Right ventricle myocardium inferior (tissue), 1 donor: Measurements from ENCODE around the gene KDF1. TPM values are rescaled to one million over a fixed set of nuclear protein-coding genes. Genes with fewer than 3 reads are reported as not detected.
"Not testable (repeated sequence)": the region's sequence is repeated elsewhere in the genome, so short reads cannot be mapped to it uniquely, and the experiment has no call there.

Experiments
- ATAC-seq: fragments of 200-7000 bp; cut with Tn5 transposase; one replicate; pipeline ENCODE4 v1.9.1; 2020; ENCODE audit warnings: mild to moderate bottlenecking, moderate library complexity
- DNase-seq: peaks from one replicate; pipeline ENCODE4 v3.0.0; 2021; ENCODE audit errors: missing footprints
- intact Hi-C: fragments of 100-400 bp; cut with DNase I; formaldehyde crosslinking; loops from one replicate; pipeline ENCODE4 v1.11.0; 2022
- total RNA-seq: library from RNA; stranded (reverse); fragmentation: NEBNext Ultra II Directional; extraction: Animal tissue kit (Norgen Biotek cat#: 25700); gene quantifications from one replicate; pipeline ENCODE4 v1.2.1, GENCODE V29; 2021
- donor health status: DM: no; HTN: yes; CAD: no; lungs with severe emphysema.

The KDF1 gene
- total RNA-seq, 1 donor from 2014 or later = 0.68 TPM

DNA sequence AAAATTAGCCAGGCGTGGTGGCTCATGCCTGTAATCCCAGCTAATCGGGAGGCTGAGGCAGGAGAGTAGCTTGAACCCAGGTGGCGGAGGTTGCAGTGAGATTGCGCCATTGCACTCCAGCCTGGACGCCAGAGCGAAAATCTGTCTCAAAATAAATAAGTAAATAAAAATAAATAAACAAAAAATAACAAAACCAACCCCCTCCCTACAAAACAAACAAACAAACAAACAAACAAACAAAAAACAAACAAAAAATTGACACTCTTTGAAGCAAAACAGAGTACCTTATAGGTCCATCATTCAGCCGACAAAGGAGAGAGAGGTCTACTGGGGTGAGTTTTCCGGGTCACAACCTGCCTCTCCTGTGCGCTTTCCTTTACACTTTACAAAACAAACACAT is 5.4 kb upstream of the KDF1 start:
- ATAC-seq (no peak), DNase-seq (no peak)
- intact Hi-C loops = loop anchor here (10.0 kb wide), 1 partner anchor 129 kb away; no protein-coding TSS in a partner anchor

DNA sequence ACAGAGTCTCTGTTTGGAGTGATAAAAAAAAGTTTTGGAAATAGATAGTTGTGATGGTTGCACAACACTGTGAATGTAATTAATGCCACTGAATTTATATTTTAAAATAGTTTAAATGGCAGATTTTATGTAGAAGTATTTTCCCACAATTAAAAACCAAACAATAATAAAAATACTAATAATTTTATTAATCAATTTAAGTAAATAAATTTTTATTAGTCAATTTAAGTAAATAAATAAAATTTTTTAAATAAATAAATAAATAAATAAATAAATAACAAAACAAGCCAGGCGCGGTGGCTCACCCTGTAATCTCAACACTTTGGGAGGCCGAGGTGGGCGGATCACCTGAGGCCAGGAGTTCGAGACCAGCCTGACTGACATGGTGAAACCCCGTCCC is 4.9 kb upstream of the KDF1 start:
- no peak for DNase-seq
- ATAC-seq = no peak
- intact Hi-C loops = loop anchor here (10.0 kb wide), 1 partner anchor 130 kb away; no protein-coding TSS in a partner anchor

DNA sequence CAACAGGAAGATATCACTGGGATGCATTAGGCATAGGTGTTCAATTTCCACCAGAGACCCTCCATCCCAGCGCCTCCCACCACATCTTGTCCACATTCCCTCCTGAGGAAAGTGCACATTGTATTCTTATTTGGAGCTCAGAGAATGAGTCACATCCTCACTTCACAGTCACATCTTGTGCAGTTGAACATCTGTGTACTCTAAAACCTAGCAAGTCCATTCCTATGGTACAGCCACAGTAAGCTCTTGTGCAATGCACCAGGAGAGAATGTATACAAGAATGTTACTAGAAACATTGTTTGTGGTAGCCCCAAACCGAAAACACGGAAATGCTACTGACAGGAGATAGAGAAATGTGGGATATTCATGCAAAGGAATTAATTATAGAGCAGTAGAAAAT is 1.6 kb upstream of the KDF1 start:
- DNase-seq (no peak), ATAC-seq (no peak)
- intact Hi-C loops = loop anchor here (10.0 kb wide), 1 partner anchor 133 kb away; no protein-coding TSS in a partner anchor

DNA sequence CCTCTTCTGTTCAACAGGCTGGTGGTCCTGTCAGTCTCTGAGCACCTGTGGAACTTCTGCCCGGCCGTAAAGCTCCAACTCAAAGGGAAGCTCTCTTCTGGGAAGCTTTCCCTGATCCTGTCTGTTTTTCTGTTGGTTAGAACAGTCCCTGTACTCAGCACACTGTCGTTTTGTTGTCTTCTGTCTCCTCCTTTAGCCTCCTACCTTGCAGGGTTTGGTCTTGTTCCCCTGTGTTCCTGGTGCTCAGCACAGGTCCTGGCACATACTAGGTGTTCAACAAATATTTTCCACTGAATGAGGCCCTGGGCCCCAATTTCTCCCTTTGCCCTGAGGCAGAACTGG is 328 bp upstream of the KDF1 start:
- ATAC-seq (no peak), DNase-seq (no peak)
- intact Hi-C loops = loop anchor here (10.0 kb wide), 1 partner anchor 134 kb away; no protein-coding TSS in a partner anchor

DNA sequence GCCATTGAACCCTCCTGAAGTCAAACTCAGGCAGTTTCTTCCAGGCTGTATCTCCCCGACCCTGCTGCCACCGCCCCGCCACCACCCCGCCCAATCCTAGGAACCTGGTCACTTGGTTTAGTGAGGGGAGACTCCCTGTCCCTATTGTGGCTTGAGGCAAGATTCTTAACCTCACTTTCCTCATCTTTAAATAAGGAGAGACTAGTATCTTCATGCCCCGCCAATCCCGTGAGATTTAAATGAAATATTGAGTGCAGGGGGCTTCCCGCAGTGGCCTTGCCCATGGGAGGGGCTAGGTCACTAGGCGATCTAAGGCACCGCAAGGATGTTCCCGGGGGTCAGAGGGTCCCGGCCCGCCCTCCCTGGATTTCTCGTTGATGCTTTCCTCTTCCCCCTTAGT is 998 bp downstream of the KDF1 start:
- DNase-seq (no peak), ATAC-seq (no peak)
- intact Hi-C loops = no loop called here

DNA sequence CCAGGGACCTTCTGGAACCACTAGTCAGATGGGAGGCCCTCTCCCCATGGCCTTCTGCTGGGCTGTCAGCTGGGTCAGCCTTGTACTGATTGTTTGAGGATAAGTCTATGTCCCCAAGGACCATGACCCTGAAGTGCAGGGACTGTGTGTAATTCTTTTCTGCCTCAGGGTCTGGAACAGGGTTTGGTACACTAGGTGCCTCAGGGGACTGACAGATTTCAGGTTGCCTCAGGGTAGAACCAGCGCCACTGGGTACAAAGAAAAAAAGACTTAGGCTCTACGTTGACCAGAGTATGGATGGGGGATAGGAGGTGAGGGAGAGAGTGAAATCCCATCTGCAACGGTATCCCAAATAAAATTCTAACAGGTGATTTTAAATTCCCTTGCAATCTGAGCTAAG is 3.0 kb downstream of the KDF1 start:
- DNase-seq = no peak
- no peak for ATAC-seq
- intact Hi-C loops = no loop called here

DNA sequence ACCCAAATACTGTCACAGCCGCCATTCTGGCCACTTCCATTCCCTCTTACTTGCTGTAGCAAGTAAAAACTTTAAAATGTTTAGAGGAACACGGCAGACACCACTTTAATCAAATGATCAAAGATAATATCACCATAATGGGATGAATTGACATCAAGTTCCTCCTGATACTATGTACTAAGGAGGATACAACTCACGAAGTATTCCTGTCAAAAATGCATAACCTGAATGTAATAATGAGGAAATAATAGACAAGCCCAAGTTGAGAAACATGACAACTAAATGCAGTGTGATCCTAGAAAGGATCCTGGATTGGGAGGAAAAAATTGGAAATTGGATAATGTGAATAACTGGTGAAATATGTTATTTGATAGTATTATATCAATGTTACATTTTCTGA is 3.9 kb downstream of the KDF1 start:
- DNase-seq (no peak), ATAC-seq (no peak)
- intact Hi-C loops = no loop called here

DNA sequence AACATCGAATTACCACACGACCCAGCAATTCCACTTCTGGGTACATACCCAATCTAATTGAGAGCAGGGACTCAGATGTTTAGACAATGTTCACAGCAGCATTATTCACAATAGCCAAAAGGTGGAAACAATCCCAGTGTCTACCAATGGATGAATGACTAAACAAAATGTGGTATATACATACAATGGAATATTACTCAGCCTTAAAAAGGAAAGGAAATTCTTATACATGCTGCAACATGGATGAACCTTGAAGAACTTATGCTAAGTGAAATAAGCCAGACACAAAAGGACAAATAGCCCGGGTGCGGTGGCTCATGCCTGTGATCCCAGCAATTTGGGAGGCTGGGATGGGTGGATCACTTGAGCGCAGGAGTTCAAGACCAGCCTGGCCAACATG is 6.9 kb downstream of the KDF1 start:
- intact Hi-C loops = no loop called here
- DNase-seq (no peak), ATAC-seq (no peak)

DNA sequence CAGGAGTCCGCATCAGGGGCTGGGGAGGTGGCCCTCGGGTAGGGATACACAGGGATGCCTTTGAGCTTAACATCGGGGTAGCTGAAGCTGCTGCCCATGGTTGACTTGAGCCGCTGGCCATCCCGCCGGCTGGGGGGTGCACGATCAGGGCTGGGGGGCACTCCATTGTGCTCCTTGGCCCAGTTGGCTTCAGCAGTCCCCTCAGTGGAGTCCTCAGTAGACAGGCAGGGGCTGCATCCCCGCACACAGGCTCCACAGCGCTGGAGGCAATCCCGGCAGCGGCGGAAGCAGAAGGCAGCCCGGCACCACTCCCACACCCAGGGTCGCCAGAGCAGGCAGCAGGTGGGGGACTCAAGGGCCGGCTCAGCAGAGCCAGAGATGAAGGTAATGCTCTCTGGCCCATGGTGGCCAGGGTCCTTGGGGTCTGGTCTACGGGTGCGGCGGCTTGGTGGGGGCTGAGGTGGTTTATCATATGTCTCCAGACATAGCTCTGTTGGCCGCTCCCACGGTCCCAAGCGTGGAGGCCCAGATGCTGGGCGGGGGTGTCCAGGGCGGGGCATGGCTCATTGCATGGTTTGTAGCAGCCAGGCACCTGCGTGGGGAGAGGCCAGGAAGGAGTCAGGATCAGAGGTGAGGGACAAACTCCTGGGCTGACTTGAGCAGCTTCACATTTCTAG is 8.3 kb downstream of the KDF1 start:
- intact Hi-C loops = no loop called here
- no peak for DNase-seq
- ATAC-seq = no peak

DNA sequence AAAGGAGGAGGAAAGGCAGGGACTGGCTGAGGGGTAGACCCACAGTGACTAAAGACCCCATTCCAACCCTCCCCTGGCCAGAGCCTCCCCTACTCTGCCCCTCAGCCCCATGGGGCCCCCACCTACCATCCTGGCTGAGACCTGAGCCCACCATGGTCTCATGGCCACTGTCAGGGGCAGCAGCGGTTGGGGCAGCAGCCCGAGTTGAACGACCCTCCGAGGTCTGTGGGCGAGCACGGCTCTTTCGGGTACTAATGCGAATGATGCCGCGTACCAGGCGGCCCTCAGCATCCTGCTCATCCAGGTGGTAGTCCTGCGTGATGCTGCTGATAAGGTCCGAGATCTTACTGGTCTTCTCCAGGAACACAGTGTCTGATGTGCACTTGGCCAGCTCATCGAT is 9.1 kb downstream of the KDF1 start:
- ATAC-seq = no peak
- intact Hi-C loops = no loop called here
- no peak for DNase-seq

DNA sequence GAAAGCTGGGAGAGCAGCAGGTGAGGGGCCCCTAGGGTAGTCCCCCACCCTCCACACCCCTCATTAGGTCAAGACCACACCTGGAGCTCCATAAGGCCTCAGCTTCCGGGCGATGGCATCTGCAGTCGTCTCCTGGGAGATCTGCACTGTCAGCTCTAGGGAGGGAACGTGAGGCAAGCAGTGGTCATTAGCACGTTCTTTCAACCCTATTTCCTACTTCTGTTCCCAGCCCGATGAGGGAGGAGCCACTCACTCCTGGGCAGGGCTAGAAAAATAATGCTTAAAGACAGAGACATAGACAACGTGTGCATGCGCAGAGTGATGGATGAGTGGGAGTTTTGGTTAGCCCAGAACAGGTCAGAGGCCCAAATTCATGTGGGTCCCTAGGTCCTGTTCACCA is 9.7 kb downstream of the KDF1 start:
- DNase-seq (no peak), ATAC-seq (no peak)
- intact Hi-C loops = no loop called here

DNA sequence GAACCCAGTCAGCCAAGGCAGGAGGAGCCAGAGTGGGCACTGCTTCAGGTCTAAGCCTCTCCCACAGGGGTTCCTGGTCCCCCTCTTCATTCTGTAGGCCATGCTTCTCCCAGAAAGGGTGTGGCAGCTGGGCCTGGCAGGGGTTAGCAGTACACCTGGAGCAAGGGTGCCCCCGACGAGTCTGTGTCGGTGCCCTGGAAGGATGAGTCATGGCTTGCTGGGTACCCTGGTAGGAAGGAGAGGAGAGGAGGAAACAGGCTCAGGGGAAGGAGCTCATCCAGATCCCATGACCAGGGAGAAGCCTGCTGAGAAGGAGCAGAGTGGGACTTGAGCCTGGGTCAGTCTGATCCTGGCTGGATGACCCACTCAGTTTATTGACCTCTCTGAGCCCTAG is 10.3 kb downstream of the KDF1 start:
- no peak for ATAC-seq
- no peak for DNase-seq
- intact Hi-C loops = no loop called here

DNA sequence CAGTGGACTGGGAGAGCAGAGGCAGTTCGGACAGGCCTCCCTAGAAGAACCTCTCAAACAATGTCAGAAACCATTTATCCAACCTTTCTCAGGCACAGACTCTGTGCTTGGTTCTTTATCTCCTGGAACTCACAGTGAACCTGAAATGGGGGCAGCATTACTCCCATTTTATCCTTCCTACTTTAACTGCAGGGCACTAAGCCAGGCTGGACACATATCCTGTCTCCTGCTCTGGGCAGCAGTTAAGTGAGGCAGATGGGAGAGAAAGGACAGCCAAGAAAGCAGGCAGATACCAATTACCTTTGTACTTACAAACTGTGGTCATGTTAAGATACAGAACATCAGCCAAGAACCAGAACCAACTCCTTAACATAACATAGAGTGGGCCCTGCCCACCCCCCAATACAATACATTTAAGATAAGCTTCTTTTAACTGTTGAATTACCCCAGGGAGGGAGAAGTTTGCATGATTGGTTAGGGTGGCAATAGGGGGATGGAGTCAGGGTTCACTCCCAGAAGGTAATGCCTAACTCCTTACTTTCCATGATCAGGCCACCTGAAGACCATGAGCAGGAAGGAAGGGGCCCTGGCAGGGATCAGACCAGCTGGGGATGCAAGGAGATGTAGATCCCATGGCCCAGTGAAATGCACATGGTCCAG is 10.9 kb downstream of the KDF1 start:
- no peak for DNase-seq

DNA sequence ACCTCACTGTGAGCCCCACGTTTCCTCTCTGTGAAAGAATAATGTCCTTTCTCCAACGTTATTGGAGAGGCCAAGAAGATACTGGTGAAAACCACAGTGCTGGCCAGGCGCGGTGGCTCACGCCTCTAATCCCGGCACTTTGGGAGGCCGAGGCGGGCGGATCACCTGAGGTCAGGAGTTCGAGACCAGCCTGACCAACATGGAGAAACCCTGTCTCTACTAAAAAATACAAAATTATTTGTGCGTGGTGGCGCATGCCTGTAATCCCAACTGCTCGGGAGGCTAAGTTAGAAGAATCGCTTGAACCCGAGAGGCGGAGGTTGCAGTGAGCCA is 11.6 kb downstream of the KDF1 start:
- ATAC-seq = not testable (repeated sequence)

More for the DNA sequence above, 10.9 kb downstream of the KDF1 start:
- intact Hi-C loops = no loop called here
- peak; percentile 32 for ATAC-seq

DNA sequence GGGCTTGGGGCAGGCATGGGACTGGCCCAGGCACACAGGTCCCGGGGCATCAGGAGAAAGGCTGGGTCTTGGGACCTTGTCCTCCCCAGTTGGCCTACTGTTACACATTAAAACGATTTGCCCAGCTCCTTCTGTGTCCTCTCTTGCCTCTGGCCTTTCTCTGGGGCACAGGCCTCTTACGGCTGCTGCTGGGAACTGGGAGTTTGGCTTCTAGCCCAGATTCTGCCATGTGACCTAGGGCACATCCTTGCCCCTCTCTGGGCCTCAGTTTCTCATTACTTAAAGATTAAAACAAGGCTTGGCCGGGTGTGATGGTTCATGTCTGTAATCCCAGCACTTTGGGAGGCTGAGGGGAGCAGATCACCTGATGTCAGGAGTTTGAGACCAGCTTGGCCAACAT is 14.0 kb downstream of the KDF1 start:
- ATAC-seq = peak; percentile 24

More for the DNA sequence above, 11.6 kb downstream of the KDF1 start:
- DNase-seq, intact Hi-C loops: not testable (repeated sequence)

DNA sequence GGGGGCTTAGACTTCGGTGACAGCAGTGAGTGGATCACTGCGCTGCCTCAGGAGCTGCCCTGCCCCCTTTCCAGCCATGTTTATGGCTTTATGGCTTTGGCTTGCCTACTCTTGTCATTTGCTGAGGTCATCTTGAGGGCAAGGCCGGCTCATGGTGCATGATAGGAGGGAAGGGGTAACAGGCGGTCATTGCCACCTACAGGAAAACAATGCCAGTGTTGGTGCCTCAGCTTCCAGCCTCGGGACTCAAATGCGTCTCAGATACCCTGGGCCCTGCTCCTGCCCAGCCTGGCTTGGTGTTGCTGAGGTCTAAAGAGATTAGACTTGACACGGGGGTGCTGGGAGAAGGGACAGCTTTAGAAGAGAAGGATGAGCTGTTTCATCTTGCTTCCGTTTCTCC is 14.5 kb downstream of the KDF1 start:
- peak; percentile 62 for ATAC-seq
- intact Hi-C loops = no loop called here
- DNase-seq = no peak

More for the DNA sequence above, 14.0 kb downstream of the KDF1 start:
- no peak for DNase-seq
- intact Hi-C loops = no loop called here

DNA sequence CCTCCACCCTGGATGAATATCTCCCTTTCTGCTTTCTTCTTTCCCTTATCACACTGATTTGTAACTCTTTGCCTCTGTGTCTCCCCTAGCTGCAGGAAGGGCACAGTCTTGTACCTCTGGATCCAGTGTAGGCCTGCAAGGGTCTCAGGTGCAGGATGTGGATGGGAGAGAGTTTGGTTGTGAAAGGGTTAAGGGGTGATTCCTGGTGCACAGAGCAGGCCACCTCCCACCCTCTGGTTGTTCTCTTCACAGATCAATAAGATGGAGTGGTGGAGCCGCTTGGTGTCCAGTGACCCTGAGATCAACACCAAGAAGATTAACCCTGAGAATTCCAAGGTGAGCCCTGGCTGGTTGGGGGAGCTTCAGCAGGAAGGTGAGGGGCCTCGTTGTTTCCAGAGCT is 15.1 kb downstream of the KDF1 start:
- ATAC-seq = no peak
- intact Hi-C loops = no loop called here
- no peak for DNase-seq

DNA sequence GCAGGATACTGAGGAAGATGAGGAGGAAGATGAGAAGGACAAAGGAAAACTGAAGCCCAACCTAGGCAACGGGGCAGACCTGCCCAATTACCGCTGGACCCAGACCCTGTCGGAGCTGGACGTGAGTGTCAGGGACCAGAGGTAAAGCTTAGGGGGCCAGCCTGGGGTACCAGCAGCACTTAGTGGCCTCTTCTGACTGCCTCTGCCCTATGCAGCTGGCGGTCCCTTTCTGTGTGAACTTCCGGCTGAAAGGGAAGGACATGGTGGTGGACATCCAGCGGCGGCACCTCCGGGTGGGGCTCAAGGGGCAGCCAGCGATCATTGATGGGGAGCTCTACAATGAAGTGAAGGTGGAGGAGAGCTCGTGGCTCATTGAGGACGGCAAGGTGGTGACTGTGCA is 17.6 kb downstream of the KDF1 start:
- intact Hi-C loops = no loop called here
- DNase-seq = no peak
- ATAC-seq = no peak

DNA sequence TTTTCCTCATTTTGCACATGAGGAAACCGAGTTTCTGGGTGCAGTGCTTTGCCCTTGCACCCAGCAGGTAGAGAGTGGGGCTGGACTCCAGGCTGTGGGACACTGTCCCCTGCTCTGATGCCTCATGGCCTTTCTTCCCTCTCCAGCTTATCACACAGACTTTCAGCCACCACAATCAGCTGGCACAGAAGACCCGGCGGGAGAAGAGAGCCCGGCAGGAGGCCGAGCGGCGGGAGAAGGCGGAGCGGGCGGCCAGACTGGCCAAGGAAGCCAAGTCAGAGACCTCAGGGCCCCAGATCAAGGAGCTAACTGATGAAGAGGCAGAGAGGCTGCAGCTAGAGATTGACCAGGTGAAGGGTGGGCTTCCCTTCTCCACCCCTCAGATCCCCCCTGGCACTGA is 19.0 kb downstream of the KDF1 start:
- no peak for ATAC-seq
- DNase-seq = no peak
- intact Hi-C loops = no loop called here

DNA sequence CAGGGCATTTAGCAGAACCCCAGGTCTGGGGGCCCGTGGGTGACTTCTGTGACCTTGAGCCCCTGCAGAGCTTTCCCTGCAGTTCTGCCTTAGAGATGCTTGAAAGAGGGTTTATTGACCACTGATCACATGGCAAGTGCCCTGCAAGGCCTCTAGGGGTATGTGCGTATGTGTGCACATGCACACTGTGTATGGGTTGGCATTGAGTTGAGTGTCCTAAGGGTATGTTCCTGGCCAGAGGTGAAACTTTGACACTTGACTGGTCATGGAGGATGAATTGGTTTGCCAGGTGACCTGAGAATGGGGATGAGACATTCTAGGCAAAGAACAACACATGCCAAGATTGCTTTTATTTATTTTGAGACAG is 21.6 kb downstream of the KDF1 start:
- no peak for ATAC-seq
- DNase-seq = no peak
- intact Hi-C loops = no loop called here
